T-helper 17 cell (primary cell): ENCODE measurements around the gene AUP1. TPM values are rescaled to one million over a fixed set of nuclear protein-coding genes. Genes with fewer than 3 reads are reported as not detected.
"Not testable (repeated sequence)": the region's sequence is repeated elsewhere in the genome, so short reads cannot be mapped to it uniquely, and the experiment has no call there.

Experiments
- ATAC-seq: fragments of 150-1000 bp; cut with Tn5 transposase; 2 replicates; pipeline ENCODE4 v1.10.0; 2021; ENCODE audit warnings: mild to moderate bottlenecking, moderate library complexity
- DNase-seq, 3 donors: peaks; one replicate each; pipeline versions ENCODE4 v3.0.0 to v3.0.0-alpha.2; 2020 to 2021
- H3K9me3 ChIP-seq: one replicate; pipeline ENCODE4 v1.7.0; 2013; ENCODE audit warnings: low read length, mild to moderate bottlenecking; ENCODE audit not compliant: control insufficient read depth, poor library complexity, severe bottlenecking
- H3K27ac Mint-ChIP-seq: one replicate; pipeline ENCODE4 v1.8.0; 2022; ENCODE audit warnings: mild to moderate bottlenecking, moderate library complexity, mixed read lengths
- H3K27me3 Mint-ChIP-seq: one replicate; pipeline ENCODE4 v1.8.0; 2022; ENCODE audit warnings: mixed read lengths
- H3K36me3 Mint-ChIP-seq: one replicate; pipeline ENCODE4 v1.8.0; 2022; ENCODE audit warnings: low read depth, mixed read lengths
- H3K4me1 Mint-ChIP-seq: one replicate; pipeline ENCODE4 v1.8.0; 2022; ENCODE audit warnings: mild to moderate bottlenecking, mixed read lengths
- H3K4me3 Mint-ChIP-seq: one replicate; pipeline ENCODE4 v1.8.0; 2022; ENCODE audit warnings: mild to moderate bottlenecking, moderate library complexity, mixed read lengths
- total RNA-seq, 4 donors: library from RNA in 2 of 4; stranded (reverse) in 2 of 4; gene quantifications; one replicate each; pipeline ENCODE4 v1.2.3 and lab custom pipeline; 2022 to 2026

Gene AUP1
- total RNA-seq, 2 donors from 2014 or later: 139 to 153 TPM

GRCh38 chr2:74486141-74486540 lies 43.4 kb downstream of the AUP1 start:
- peaks cover 26% of the 10 kb centered on the region for H3K4me1 Mint-ChIP-seq
- H3K36me3 Mint-ChIP-seq: peaks cover 7% of the 10 kb centered on the region
- H3K27ac Mint-ChIP-seq: no peak overlapping the region
- no peaks in the 10 kb centered on the region for H3K27me3 Mint-ChIP-seq
- no peak overlapping the region for H3K4me3 Mint-ChIP-seq
- H3K9me3 ChIP-seq: no peaks in the 10 kb centered on the region
- DNase-seq (no peak), ATAC-seq (no peak)

GRCh38 chr2:74483675-74484164 lies 45.8 kb downstream of the AUP1 start:
- H3K27ac Mint-ChIP-seq: peak overlapping the region; percentile 98
- H3K4me3 Mint-ChIP-seq: peak overlapping the region; percentile 97
- not testable (repeated sequence) for DNase-seq, H3K36me3 Mint-ChIP-seq, H3K27me3 Mint-ChIP-seq, H3K9me3 ChIP-seq, ATAC-seq
- peaks cover 26% of the 10 kb centered on the region for H3K4me1 Mint-ChIP-seq

- DNase-seq: peak; percentile 76 to 85 (median 84)
- Mint-ChIP-seq H3K4me1 (peaks cover 26% of the 10 kb centered on the region), H3K27ac (peak within 1 kb of the TSS; percentile 98), H3K4me3 (peak within 1 kb of the TSS; percentile 97), H3K27me3 (no peaks in the 10 kb centered on the region), H3K36me3 (peaks cover 5% of the 10 kb centered on the region)
- peak; percentile 93 for ATAC-seq
- H3K9me3 ChIP-seq: no peaks in the 10 kb centered on the region
Observed at GRCh38 chr2:74482801-74483674, 46.5 kb downstream of the AUP1 start, which contains the start of the genes CCDC142 and TTC31. CCDC142 (minus strand) TSS chr2:74482998; CDS start chr2:74482837, 161 bp downstream. TTC31 (plus strand) TSS chr2:74483081; CDS start chr2:74483096, 15 bp downstream.

GRCh38 chr2:74481961-74482800 lies 47.3 kb downstream of the AUP1 start:
- ATAC-seq: peak; percentile 47

GRCh38 chr2:74481431-74481830 lies 48.1 kb downstream of the AUP1 start:
- DNase-seq: no peak
- peak overlapping the region; percentile 97 for H3K4me3 Mint-ChIP-seq
- no peak for ATAC-seq
- H3K27me3 Mint-ChIP-seq: no peaks in the 10 kb centered on the region
- peaks cover 5% of the 10 kb centered on the region for H3K36me3 Mint-ChIP-seq
- peaks cover 25% of the 10 kb centered on the region for H3K4me1 Mint-ChIP-seq
- peak overlapping the region; percentile 98 for H3K27ac Mint-ChIP-seq
- H3K9me3 ChIP-seq: no peaks in the 10 kb centered on the region

More at GRCh38 chr2:74481961-74482800, 47.3 kb downstream of the AUP1 start:
- Mint-ChIP-seq H3K4me3 (peak overlapping the region; percentile 97), H3K27me3 (no peaks in the 10 kb centered on the region), H3K4me1 (peaks cover 28% of the 10 kb centered on the region), H3K36me3 (peaks cover 5% of the 10 kb centered on the region), H3K27ac (peak overlapping the region; percentile 98)
- DNase-seq: peak; percentile 30 to 44 (median 41)
- no peaks in the 10 kb centered on the region for H3K9me3 ChIP-seq

Other genes starting within 250 kb of the AUP1 start
- 10 to 100 TPM in 1 of 2 donors, 1 to 10 TPM in 1; 9.1 to 10.5 TPM for gene SLC4A5, start 186.3 kb downstream of the AUP1 start, total RNA-seq
- gene DCTN1, start 149.4 kb downstream of the AUP1 start, total RNA-seq: 10 to 100 TPM; 78.5 to 85.7 TPM
- 1 to 10 TPM; 2.9 to 3.3 TPM for gene C2orf81, start 108.1 kb downstream of the AUP1 start, total RNA-seq
- 10 to 100 TPM; 33.6 to 42.8 TPM for gene WDR54, start 108.0 kb downstream of the AUP1 start, total RNA-seq
- gene RTKN, start 87.8 kb downstream of the AUP1 start, total RNA-seq: under 1 TPM; 0.37 to 0.57 TPM
- gene INO80B, start 74.6 kb downstream of the AUP1 start, total RNA-seq: 10 to 100 TPM; 35.1 to 45.2 TPM
- gene WBP1, start 71.3 kb downstream of the AUP1 start, total RNA-seq: 10 to 100 TPM; 61.7 to 64.2 TPM
- 10 to 100 TPM; 66.2 to 68.9 TPM for gene MOGS, start 64.3 kb downstream of the AUP1 start, total RNA-seq
- gene MRPL53, start 57.0 kb downstream of the AUP1 start, total RNA-seq: 10 to 100 TPM; 31.4 to 67.9 TPM
- 10 to 100 TPM; 13.7 to 14.7 TPM for gene CCDC142, start 46.7 kb downstream of the AUP1 start, total RNA-seq
- gene TTC31, start 46.6 kb downstream of the AUP1 start, total RNA-seq: 10 to 100 TPM; 32.3 to 36.6 TPM
- gene LBX2, start 30.1 kb downstream of the AUP1 start, total RNA-seq: under 1 TPM in 1 of 2 donors, not detected in 1; 0.26 TPM
- 10 to 100 TPM; 28.2 to 31.5 TPM for gene PCGF1, start 22.0 kb downstream of the AUP1 start, total RNA-seq
- gene TLX2, start 15.3 kb downstream of the AUP1 start, total RNA-seq: 1 to 10 TPM in 1 of 2 donors, under 1 TPM in 1; 0.16 to 1.5 TPM
- under 1 TPM in 1 of 2 donors, not detected in 1; 0.23 TPM for gene DQX1, start 3.5 kb downstream of the AUP1 start, total RNA-seq
- 10 to 100 TPM; 18.5 to 21.4 TPM for gene HTRA2, start 227 bp upstream of the AUP1 start, total RNA-seq
- gene LOXL3, start 24.2 kb upstream of the AUP1 start, total RNA-seq: 1 to 10 TPM in 1 of 2 donors, under 1 TPM in 1; 0.75 to 2.0 TPM
- 10 to 100 TPM in 1 of 2 donors, 1 to 10 TPM in 1; 8.3 to 14.6 TPM for gene DOK1, start 25.0 kb upstream of the AUP1 start, total RNA-seq
- under 1 TPM in 1 of 2 donors, not detected in 1; 0.60 TPM for gene M1AP, start 118.6 kb upstream of the AUP1 start, total RNA-seq
- gene SEMA4F, start 124.5 kb upstream of the AUP1 start, total RNA-seq: 10 to 100 TPM in 1 of 2 donors, 1 to 10 TPM in 1; 9.5 to 11.1 TPM